GM12801 (cell line): ENCODE measurements around the gene LAMA1.

Experiments used
- CTCF ChIP-seq: IDR thresholded peaks from one replicate; pipeline ENCODE4 v1.5.1; 2011; ENCODE audit warnings: control low read depth; ENCODE audit not compliant: insufficient read length; ENCODE audit errors: extremely low read depth

The LAMA1 gene

DNA sequence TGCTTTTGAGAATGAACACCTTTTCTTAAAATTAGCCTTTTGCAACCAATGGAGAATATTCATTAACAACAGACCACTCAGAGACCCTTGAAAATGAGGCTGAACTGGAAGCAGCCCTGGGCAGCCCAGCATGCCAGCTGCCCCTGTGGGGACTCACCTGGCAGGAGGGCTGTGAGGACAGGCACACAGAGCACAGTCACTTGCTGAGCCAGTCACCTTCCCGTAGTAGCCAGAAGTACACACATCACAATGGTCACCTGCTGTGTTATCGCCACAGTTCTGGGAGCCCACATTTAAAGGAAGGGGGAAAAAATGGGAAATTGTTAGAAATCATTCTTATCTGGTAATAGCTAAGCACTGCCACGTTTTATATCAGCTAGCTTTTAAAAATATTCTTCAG is 115.5 kb downstream of the LAMA1 start:
- TF ChIP-seq CTCF = no peak

DNA sequence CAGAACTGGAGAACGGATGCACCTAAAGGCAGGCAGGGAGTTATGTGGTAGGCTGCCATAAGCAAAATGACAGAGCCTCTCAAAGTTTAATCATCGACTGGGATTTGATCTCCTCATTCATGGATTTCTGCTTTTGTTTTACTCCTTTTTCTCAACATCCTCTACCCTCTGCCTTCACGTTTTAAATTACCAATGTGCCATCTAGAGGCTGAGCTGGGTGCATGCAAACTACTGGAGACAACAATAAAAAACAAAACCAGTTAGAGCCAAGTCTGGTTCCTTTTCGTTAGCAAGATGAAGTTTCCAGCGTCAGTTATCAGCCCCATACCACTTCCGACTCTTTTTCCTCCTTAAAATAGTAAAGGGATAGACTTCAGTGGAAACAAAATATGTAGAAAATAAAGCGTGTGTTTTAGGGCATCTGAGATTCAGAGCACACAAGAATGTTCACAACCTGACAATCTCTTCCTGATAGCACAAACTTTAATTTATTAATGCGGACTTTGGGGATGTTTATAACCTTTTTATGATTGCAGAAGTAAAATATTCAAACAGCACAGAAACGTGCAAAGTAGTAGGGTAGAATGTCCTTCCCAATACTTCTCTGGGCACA is 117.0 kb downstream of the LAMA1 start:
- no peak for TF ChIP-seq CTCF

DNA sequence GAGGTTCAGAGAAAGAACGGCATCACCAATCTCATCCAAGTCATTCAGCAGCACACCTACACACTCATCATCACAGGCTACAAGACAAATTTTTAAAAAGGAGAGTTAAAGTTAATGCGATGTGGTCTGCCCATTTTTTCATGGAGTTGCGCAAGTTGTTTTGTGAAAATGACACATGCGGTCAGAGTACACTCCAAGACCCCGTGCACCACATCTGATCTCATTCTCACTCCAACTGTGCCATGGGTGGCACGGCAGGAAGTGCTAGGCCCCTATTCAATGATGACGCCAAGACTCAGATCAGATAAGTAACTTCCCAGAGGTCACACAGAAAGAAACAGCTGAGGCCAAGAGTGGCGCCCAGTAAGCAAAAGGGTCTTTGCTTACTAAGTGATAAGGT is 119.8 kb downstream of the LAMA1 start:
- TF ChIP-seq CTCF = no peak

- TF ChIP-seq CTCF = no peak
These were observed 122.7 kb downstream of the LAMA1 start for GRCh38 chr18:6994771-6995430.

GRCh38 chr18:6994056-6994770 is 123.4 kb downstream of the LAMA1 start:
- TF ChIP-seq CTCF = no peak

GRCh38 chr18:6992761-6993160 is 124.8 kb downstream of the LAMA1 start:
- TF ChIP-seq CTCF = no peak

DNA sequence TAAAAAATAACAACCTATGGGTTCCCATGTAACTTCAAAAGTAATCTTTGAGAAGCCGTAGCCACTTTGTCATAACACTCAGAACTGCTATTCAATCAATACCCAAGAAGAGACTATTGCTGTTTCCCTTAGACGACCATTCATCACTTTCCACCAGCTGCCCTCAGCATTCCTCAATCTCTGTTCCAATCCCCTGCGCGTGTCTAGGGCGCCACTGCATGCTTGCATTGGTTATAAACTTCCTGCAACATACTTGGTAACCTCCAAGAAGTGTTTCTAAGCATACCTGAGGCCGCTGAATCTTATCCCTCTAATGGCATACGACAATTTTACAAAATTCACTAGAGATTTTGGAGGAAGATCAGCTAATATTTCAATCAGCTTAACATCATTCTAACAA is 134.2 kb downstream of the LAMA1 start:
- TF ChIP-seq CTCF = no peak
